Epidermal melanocyte (primary cell): ENCODE results near the gene MRPL38.
A peak's percentile ranks its signal among the peaks of the same experiment; 100 is the strongest.

ENCODE experiments used
- DNase-seq: peaks from one replicate; pipeline ENCODE4 v3.0.0; 2011; ENCODE audit warnings: low spot score; ENCODE audit not compliant: insufficient read length

The MRPL38 gene

GRCh38 chr17:75904749-75905521, at the start of gene MRPL38:
Gene MRPL38, minus strand, starts transcription at chr17:75904884. Its CDS starts 9 bp downstream, at chr17:75904875.
- DNase-seq: peak; percentile 95

- DNase-seq: no peak
Measured at GRCh38 chr17:75950855-75951554, 46.3 kb upstream of the MRPL38 start.

- DNase-seq: no peak
Measured at GRCh38 chr17:75950421-75950820, 45.7 kb upstream of the MRPL38 start.

GRCh38 chr17:75945211-75945610, 40.5 kb upstream of the MRPL38 start:
- DNase-seq: no peak

GRCh38 chr17:75943491-75943890, 38.8 kb upstream of the MRPL38 start:
- no peak for DNase-seq

- no peak for DNase-seq
Measured at GRCh38 chr17:75942473-75942872, 37.8 kb upstream of the MRPL38 start.

GRCh38 chr17:75941442-75941819, 36.7 kb upstream of the MRPL38 start:
- DNase-seq: no peak

- DNase-seq: peak; percentile 98
Measured at GRCh38 chr17:75940727-75941441, 36.2 kb upstream of the MRPL38 start, which contains the start of gene FBF1. Gene FBF1, minus strand, starts transcription at chr17:75941042. Its CDS starts 2,893 bp downstream, at chr17:75938149.

- DNase-seq: no peak
Measured at GRCh38 chr17:75937652-75938051, 33.0 kb upstream of the MRPL38 start.

GRCh38 chr17:75933808-75934207, 29.1 kb upstream of the MRPL38 start:
- DNase-seq: no peak

GRCh38 chr17:75932852-75933251, 28.2 kb upstream of the MRPL38 start:
- DNase-seq: no peak

- DNase-seq: no peak
Measured at GRCh38 chr17:75931062-75931461, 26.4 kb upstream of the MRPL38 start.

GRCh38 chr17:75927286-75927922, 22.7 kb upstream of the MRPL38 start:
- DNase-seq: no peak

GRCh38 chr17:75926456-75926855, 21.8 kb upstream of the MRPL38 start:
- DNase-seq: no peak

GRCh38 chr17:75925912-75926311, 21.2 kb upstream of the MRPL38 start:
- DNase-seq: no peak

- no peak for DNase-seq
Measured at GRCh38 chr17:75925103-75925502, 20.4 kb upstream of the MRPL38 start.

GRCh38 chr17:75922963-75923874, 18.5 kb upstream of the MRPL38 start:
- no peak for DNase-seq

GRCh38 chr17:75922173-75922961, 17.7 kb upstream of the MRPL38 start:
- no peak for DNase-seq

GRCh38 chr17:75921596-75921995, 16.9 kb upstream of the MRPL38 start:
- DNase-seq: no peak
